Neural progenitor cell (in vitro differentiated cells): ENCODE measurements around the gene S100A16.

Experiments
- EZH2 ChIP-seq: fragments of 200-600 bp; sonication (generic); IDR thresholded peaks from 2 replicates; pipeline ENCODE4 v1.6.1; 2017; ENCODE audit warnings: antibody characterized with exemption, mild to moderate bottlenecking, moderate library complexity
- EZH2phosphoT487 ChIP-seq: fragments of 200-600 bp; sonication (generic); IDR thresholded peaks from 2 replicates; pipeline ENCODE4 v1.6.1; 2017; ENCODE audit warnings: antibody characterized with exemption
- TF ChIP-seq, protein P1 (sequence below): fragments of 200-600 bp; sonication (generic); IDR thresholded peaks from 2 replicates; pipeline ENCODE4 v1.5.1; 2017; ENCODE audit warnings: antibody characterized with exemption, mild to moderate bottlenecking

DNA sequence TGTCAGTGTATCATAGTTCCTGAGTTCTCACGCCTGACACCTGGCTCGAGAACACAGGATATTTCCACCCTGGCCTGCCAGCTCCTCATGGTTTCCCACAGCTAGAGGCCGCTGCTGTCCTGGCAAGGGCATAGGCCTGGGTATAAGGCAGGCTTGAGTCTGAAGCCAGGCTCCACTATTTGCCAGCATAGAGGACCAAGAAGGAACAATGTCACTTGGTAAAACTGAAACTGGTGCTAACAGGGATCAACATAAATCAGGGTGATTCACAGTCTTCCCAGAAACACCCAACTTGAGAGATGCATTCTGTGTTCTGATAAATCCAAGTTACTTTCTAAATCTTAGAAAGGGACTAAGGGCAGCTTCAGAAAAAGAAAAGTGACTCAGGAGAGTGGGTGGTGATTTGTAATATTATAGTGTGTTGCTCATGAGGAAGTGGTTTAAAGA is 40.3 kb downstream of the S100A16 start:
- no peak for TF ChIP-seq EZH2
- TF ChIP-seq, protein P1, sequence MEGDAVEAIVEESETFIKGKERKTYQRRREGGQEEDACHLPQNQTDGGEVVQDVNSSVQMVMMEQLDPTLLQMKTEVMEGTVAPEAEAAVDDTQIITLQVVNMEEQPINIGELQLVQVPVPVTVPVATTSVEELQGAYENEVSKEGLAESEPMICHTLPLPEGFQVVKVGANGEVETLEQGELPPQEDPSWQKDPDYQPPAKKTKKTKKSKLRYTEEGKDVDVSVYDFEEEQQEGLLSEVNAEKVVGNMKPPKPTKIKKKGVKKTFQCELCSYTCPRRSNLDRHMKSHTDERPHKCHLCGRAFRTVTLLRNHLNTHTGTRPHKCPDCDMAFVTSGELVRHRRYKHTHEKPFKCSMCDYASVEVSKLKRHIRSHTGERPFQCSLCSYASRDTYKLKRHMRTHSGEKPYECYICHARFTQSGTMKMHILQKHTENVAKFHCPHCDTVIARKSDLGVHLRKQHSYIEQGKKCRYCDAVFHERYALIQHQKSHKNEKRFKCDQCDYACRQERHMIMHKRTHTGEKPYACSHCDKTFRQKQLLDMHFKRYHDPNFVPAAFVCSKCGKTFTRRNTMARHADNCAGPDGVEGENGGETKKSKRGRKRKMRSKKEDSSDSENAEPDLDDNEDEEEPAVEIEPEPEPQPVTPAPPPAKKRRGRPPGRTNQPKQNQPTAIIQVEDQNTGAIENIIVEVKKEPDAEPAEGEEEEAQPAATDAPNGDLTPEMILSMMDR, result peak; percentile 70
- TF ChIP-seq EZH2phosphoT487, result no peak
